Hepatocyte (in vitro differentiated cells): Measurements from ENCODE around the gene RNF213.

Source experiments
- EZH2 ChIP-seq: fragments of 200-600 bp; sonication (generic); IDR thresholded peaks from 2 replicates; pipeline ENCODE4 v1.6.1; 2016; ENCODE audit warnings: antibody characterized with exemption, mild to moderate bottlenecking, borderline replicate concordance
- EZH2phosphoT487 ChIP-seq: fragments of 200-600 bp; sonication (generic); IDR thresholded peaks from one replicate; pipeline ENCODE4 v1.6.1; 2018; ENCODE audit warnings: antibody characterized with exemption, mild to moderate bottlenecking, low read depth, moderate library complexity; ENCODE audit not compliant: unreplicated experiment, severe bottlenecking

GRCh38 chr17:80361495-80362220, 101.0 kb downstream of the RNF213 start:
- no peak for TF ChIP-seq EZH2
- TF ChIP-seq EZH2phosphoT487 = no peak
